GM23338 (cell line): ENCODE data around the gene PITPNC1. TPM values are rescaled to one million over a fixed set of nuclear protein-coding genes. Genes with fewer than 3 reads are reported as not detected.

ENCODE experiments used
- ATAC-seq: fragments of 200-7000 bp; cut with Tn5 transposase; 3 replicates; pipeline ENCODE4 v1.9.1; 2020
- DNase-seq: peaks from one replicate; pipeline ENCODE4 v3.0.0-alpha.2; 2015; ENCODE audit warnings: low spot score
- H2AFZ ChIP-seq: fragments of 200-600 bp; sonication (generic); 2 replicates; pipeline ENCODE4 v1.8.0; 2016; ENCODE audit warnings: antibody characterized with exemption, mild to moderate bottlenecking, moderate library complexity
- H3F3A ChIP-seq: fragments of 200-600 bp; sonication (generic); replicated peaks from 2 replicates; pipeline ENCODE4 v1.8.0; 2017; ENCODE audit warnings: antibody characterized with exemption, mixed run types, low read depth
- H3K27ac ChIP-seq: fragments of 200-600 bp; sonication (generic); 2 replicates; pipeline ENCODE4 v1.6.1; 2016; ENCODE audit warnings: low read depth
- H3K27me3 ChIP-seq: fragments of 200-600 bp; sonication (generic); 2 replicates; pipeline ENCODE4 v1.8.0; 2016; ENCODE audit warnings: mild to moderate bottlenecking, mixed run types, moderate library complexity; ENCODE audit not compliant: insufficient read depth
- H3K36me3 ChIP-seq: fragments of 200-600 bp; sonication (generic); 2 replicates; pipeline ENCODE4 v1.8.0; 2016; ENCODE audit warnings: mild to moderate bottlenecking; ENCODE audit not compliant: insufficient read depth
- H3K4me1 ChIP-seq: fragments of 200-600 bp; sonication (generic); 2 replicates; pipeline ENCODE4 v1.8.0; 2016; ENCODE audit warnings: mild to moderate bottlenecking, moderate library complexity; ENCODE audit not compliant: insufficient read depth
- H3K4me2 ChIP-seq: fragments of 200-600 bp; sonication (generic); 2 replicates; pipeline ENCODE4 v1.7.1; 2017; ENCODE audit warnings: mixed run types
- H3K4me3 ChIP-seq: fragments of 200-600 bp; sonication (generic); 2 replicates; pipeline ENCODE4 v1.6.1; 2016; ENCODE audit warnings: mixed run types
- H3K79me2 ChIP-seq: fragments of 200-600 bp; sonication (generic); replicated peaks from 2 replicates; pipeline ENCODE4 v1.8.0; 2017; ENCODE audit warnings: mild to moderate bottlenecking; ENCODE audit not compliant: insufficient read depth
- H3K9me2 ChIP-seq: fragments of 200-600 bp; sonication (generic); 2 replicates; pipeline ENCODE4 v1.8.0; 2017; ENCODE audit not compliant: insufficient read depth
- H4K20me1 ChIP-seq: fragments of 200-600 bp; sonication (generic); replicated peaks from 2 replicates; pipeline ENCODE4 v1.8.0; 2017; ENCODE audit warnings: mild to moderate bottlenecking; ENCODE audit not compliant: insufficient read depth
- H3K27ac Mint-ChIP-seq: 2 replicates; pipeline ENCODE4 v1.8.0; 2020; ENCODE audit warnings: inconsistent platforms, mild to moderate bottlenecking, moderate library complexity, mixed read lengths
- H3K27me3 Mint-ChIP-seq: 3 replicates; pipeline ENCODE4 v1.8.0; 2022; ENCODE audit warnings: low read depth, mild to moderate bottlenecking, moderate library complexity, mixed read lengths, inconsistent platforms; ENCODE audit not compliant: insufficient read depth, poor library complexity
- H3K36me3 Mint-ChIP-seq: 3 replicates; pipeline ENCODE4 v1.8.0; 2021; ENCODE audit warnings: low read depth, mild to moderate bottlenecking, inconsistent platforms, moderate library complexity, mixed read lengths
- H3K4me1 Mint-ChIP-seq: 3 replicates; pipeline ENCODE4 v1.8.0; 2020; ENCODE audit warnings: mild to moderate bottlenecking, inconsistent platforms, mixed read lengths
- H3K4me3 Mint-ChIP-seq: 3 replicates; pipeline ENCODE4 v1.8.0; 2021; ENCODE audit warnings: moderate library complexity, mild to moderate bottlenecking, inconsistent platforms, mixed read lengths
- H3K9me3 Mint-ChIP-seq: 3 replicates; pipeline ENCODE4 v1.8.0; 2020; ENCODE audit warnings: moderate library complexity, mild to moderate bottlenecking, inconsistent platforms, mixed read lengths
- CREB1 ChIP-seq: fragments of 250-450 bp; sonication (Bioruptor Pico); IDR thresholded peaks from 2 replicates; pipeline ENCODE4 v1.5.0; 2020; ENCODE audit warnings: low read depth, mild to moderate bottlenecking, moderate library complexity
- EZH2 ChIP-seq: fragments of 200-600 bp; sonication (generic); IDR thresholded peaks from one replicate; pipeline ENCODE4 v1.8.0; 2017; ENCODE audit warnings: antibody characterized with exemption, mild to moderate bottlenecking, low read depth; ENCODE audit not compliant: unreplicated experiment
- REST ChIP-seq: IDR thresholded peaks from one replicate; pipeline ENCODE4 v1.6.1; 2018; ENCODE audit warnings: antibody characterized with exemption; ENCODE audit not compliant: unreplicated experiment
- ZNF114 ChIP-seq: fragments of 250-450 bp; sonication (Bioruptor Pico); IDR thresholded peaks from 2 replicates; pipeline ENCODE4 v1.5.0; 2020; ENCODE audit warnings: mild to moderate bottlenecking, moderate library complexity
- polyA plus RNA-seq: library from polyadenylated mRNA; unstranded; fragments of >200 nt; fragmentation: Nextera tagmentation; extraction: Ambion mirVana; gene quantifications from 2 replicates; pipeline ENCODE4 v1.2.1, GENCODE V29; 2016
- total RNA-seq: library from RNA; depleted of rRNA; stranded (reverse); fragments of >200 nt; shearing (Covaris generic); gene quantifications from 2 replicates; pipeline ENCODE4 v1.2.3, GENCODE V29; 2014
- TF ChIP-seq, protein P1 (sequence below): fragments of 250-450 bp; sonication (Bioruptor Pico); IDR thresholded peaks from 2 replicates; pipeline ENCODE4 v1.5.0; 2020; ENCODE audit warnings: mild to moderate bottlenecking, moderate library complexity
- TF ChIP-seq, protein P2 (sequence below): IDR thresholded peaks from 2 replicates; pipeline ENCODE4 v1.6.1; 2016; ENCODE audit warnings: antibody characterized with exemption
- TF ChIP-seq, protein P3 (sequence below), 2 experiments: fragments of 200-600 bp in 1 of 2; sonication (generic) in 1 of 2; conservative IDR thresholded peaks; 2 replicates each; pipeline versions ENCODE4 v1.5.1 to v1.6.1; 2016 to 2017; ENCODE audit warnings: antibody characterized with exemption in 2 of 2, low read depth in 2 of 2, mild to moderate bottlenecking in 2 of 2, moderate library complexity in 1 of 2

PITPNC1 gene
- total and polyA plus RNA-seq, 2 experiments from 2014 or later, result 23.0 to 32.6 TPM

- TF ChIP-seq, protein P1, sequence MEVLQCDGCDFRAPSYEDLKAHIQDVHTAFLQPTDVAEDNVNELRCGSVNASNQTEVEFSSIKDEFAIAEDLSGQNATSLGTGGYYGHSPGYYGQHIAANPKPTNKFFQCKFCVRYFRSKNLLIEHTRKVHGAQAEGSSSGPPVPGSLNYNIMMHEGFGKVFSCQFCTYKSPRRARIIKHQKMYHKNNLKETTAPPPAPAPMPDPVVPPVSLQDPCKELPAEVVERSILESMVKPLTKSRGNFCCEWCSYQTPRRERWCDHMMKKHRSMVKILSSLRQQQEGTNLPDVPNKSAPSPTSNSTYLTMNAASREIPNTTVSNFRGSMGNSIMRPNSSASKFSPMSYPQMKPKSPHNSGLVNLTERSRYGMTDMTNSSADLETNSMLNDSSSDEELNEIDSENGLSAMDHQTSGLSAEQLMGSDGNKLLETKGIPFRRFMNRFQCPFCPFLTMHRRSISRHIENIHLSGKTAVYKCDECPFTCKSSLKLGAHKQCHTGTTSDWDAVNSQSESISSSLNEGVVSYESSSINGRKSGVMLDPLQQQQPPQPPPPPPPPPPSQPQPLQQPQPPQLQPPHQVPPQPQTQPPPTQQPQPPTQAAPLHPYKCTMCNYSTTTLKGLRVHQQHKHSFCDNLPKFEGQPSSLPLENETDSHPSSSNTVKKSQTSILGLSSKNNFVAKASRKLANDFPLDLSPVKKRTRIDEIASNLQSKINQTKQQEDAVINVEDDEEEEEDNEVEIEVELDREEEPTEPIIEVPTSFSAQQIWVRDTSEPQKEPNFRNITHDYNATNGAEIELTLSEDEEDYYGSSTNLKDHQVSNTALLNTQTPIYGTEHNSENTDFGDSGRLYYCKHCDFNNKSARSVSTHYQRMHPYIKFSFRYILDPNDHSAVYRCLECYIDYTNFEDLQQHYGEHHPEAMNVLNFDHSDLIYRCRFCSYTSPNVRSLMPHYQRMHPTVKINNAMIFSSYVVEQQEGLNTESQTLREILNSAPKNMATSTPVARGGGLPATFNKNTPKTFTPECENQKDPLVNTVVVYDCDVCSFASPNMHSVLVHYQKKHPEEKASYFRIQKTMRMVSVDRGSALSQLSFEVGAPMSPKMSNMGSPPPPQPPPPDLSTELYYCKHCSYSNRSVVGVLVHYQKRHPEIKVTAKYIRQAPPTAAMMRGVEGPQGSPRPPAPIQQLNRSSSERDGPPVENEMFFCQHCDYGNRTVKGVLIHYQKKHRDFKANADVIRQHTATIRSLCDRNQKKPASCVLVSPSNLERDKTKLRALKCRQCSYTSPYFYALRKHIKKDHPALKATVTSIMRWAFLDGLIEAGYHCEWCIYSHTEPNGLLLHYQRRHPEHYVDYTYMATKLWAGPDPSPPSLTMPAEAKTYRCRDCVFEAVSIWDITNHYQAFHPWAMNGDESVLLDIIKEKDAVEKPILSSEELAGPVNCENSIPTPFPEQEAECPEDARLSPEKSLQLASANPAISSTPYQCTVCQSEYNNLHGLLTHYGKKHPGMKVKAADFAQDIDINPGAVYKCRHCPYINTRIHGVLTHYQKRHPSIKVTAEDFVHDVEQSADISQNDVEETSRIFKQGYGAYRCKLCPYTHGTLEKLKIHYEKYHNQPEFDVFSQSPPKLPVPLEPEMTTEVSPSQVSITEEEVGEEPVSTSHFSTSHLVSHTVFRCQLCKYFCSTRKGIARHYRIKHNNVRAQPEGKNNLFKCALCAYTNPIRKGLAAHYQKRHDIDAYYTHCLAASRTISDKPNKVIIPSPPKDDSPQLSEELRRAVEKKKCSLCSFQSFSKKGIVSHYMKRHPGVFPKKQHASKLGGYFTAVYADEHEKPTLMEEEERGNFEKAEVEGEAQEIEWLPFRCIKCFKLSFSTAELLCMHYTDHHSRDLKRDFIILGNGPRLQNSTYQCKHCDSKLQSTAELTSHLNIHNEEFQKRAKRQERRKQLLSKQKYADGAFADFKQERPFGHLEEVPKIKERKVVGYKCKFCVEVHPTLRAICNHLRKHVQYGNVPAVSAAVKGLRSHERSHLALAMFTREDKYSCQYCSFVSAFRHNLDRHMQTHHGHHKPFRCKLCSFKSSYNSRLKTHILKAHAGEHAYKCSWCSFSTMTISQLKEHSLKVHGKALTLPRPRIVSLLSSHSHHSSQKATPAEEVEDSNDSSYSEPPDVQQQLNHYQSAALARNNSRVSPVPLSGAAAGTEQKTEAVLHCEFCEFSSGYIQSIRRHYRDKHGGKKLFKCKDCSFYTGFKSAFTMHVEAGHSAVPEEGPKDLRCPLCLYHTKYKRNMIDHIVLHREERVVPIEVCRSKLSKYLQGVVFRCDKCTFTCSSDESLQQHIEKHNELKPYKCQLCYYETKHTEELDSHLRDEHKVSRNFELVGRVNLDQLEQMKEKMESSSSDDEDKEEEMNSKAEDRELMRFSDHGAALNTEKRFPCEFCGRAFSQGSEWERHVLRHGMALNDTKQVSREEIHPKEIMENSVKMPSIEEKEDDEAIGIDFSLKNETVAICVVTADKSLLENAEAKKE (CRISPR knock-in tag), result no peak
Measured at GRCh38 chr17:67414559-67414958, 37.5 kb downstream of the PITPNC1 start (continued).

DNA sequence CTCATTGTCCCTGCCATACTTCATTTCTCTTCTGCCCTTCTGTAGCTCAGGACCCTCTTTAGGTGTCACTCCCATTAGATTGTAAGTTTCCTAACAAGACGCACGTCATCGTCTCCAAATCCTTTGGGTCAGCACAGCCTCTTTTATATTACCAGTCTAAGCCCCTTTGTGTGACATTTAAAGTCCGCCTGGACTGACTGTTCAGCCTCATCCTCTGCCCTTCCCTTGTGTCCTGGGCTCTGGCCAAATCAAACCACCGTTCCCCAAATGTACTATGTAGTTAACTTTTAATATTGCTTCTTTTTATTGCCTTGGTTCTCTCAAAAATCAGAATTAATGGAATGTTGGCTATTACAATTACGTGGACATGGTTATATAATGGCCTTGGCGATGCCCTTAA lies 38.2 kb downstream of the PITPNC1 start:
- Mint-ChIP-seq H3K27me3 (peaks cover 4% of the 10 kb centered on the region), H3K4me1 (peaks cover 3% of the 10 kb centered on the region; the same call in 1 of the 3 replicates), H3K27ac (no peak overlapping the region), H3K36me3 (peaks cover 18% of the 10 kb centered on the region; the same call in 2 of the 3 replicates), H3K9me3 (peaks cover 17% of the 10 kb centered on the region), H3K4me3 (no peak overlapping the region)
- ATAC-seq (no peak), DNase-seq (no peak)
- Histone ChIP-seq H3K4me3 (no peak overlapping the region), H3K79me2 (peaks cover 94% of the 10 kb centered on the region), H2AFZ (no peak overlapping the region), H3K4me1 (peaks cover 6% of the 10 kb centered on the region), H3F3A (no peaks in the 10 kb centered on the region), H3K27me3 (no peaks in the 10 kb centered on the region), H4K20me1 (peaks cover 41% of the 10 kb centered on the region), H3K4me2 (no peak overlapping the region), H3K36me3 (peaks cover 6% of the 10 kb centered on the region), H3K27ac (no peak overlapping the region), H3K9me2 (peaks cover 5% of the 10 kb centered on the region; the same call in 1 of the 2 replicates)
- TF ChIP-seq, protein P2, sequence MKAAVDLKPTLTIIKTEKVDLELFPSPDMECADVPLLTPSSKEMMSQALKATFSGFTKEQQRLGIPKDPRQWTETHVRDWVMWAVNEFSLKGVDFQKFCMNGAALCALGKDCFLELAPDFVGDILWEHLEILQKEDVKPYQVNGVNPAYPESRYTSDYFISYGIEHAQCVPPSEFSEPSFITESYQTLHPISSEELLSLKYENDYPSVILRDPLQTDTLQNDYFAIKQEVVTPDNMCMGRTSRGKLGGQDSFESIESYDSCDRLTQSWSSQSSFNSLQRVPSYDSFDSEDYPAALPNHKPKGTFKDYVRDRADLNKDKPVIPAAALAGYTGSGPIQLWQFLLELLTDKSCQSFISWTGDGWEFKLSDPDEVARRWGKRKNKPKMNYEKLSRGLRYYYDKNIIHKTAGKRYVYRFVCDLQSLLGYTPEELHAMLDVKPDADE, result no peak

DNA sequence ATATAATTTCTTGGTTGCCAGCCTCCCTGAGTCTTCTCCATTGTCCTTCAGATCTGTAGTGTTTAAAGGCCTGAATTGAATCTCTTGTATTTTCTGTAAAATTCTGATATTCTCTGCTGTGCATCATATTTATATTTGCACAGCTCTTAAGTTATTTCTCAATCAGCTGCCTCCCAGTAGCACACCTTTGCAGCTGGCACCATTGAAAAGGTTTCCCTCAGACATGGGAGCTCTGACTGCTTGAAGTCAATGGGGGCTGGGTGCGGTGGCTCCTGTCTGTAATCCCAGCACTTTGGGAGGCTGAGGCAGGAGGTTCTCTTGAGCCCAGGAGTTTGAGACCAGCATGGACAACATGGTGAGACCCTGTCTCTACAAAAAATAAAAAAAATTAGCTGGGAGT lies 40.4 kb downstream of the PITPNC1 start:
- Histone ChIP-seq H3K27ac (0 out of 2 replicates have a peak overlapping the region, but pooled peaks have one; percentile 30), H4K20me1 (peaks cover 44% of the 10 kb centered on the region), H3K4me1 (peaks cover 20% of the 10 kb centered on the region), H3K36me3 (peaks cover 6% of the 10 kb centered on the region), H3K9me2 (peaks cover 5% of the 10 kb centered on the region; the same call in 1 of the 2 replicates), H2AFZ (no peak overlapping the region), H3K79me2 (peaks cover 90% of the 10 kb centered on the region), H3K4me3 (no peak overlapping the region), H3F3A (0 out of 2 replicates have a peak, but pooled peaks cover 4% of the 10 kb centered on the region), H3K27me3 (no peaks in the 10 kb centered on the region), H3K4me2 (no peak overlapping the region)
- Mint-ChIP-seq H3K27ac (no peak overlapping the region), H3K27me3 (peaks cover 4% of the 10 kb centered on the region), H3K4me3 (no peak overlapping the region), H3K36me3 (peaks cover 18% of the 10 kb centered on the region; the same call in 2 of the 3 replicates), H3K4me1 (peaks cover 15% of the 10 kb centered on the region), H3K9me3 (peaks cover 17% of the 10 kb centered on the region)
- DNase-seq (no peak), ATAC-seq (no peak)
- TF ChIP-seq CREB1, result no peak
- no peak for TF ChIP-seq EZH2
- TF ChIP-seq, protein P3, sequence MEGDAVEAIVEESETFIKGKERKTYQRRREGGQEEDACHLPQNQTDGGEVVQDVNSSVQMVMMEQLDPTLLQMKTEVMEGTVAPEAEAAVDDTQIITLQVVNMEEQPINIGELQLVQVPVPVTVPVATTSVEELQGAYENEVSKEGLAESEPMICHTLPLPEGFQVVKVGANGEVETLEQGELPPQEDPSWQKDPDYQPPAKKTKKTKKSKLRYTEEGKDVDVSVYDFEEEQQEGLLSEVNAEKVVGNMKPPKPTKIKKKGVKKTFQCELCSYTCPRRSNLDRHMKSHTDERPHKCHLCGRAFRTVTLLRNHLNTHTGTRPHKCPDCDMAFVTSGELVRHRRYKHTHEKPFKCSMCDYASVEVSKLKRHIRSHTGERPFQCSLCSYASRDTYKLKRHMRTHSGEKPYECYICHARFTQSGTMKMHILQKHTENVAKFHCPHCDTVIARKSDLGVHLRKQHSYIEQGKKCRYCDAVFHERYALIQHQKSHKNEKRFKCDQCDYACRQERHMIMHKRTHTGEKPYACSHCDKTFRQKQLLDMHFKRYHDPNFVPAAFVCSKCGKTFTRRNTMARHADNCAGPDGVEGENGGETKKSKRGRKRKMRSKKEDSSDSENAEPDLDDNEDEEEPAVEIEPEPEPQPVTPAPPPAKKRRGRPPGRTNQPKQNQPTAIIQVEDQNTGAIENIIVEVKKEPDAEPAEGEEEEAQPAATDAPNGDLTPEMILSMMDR (conservative IDR thresholded peaks at IDR 0.05; ENCODE audit: low read depth in 2 of 2), result no peak
- TF ChIP-seq ZNF114, result no peak
- no peak for TF ChIP-seq REST
